Spinal cord (tissue), 10 donors: ENCODE data around the gene NCK2. TPM values are rescaled to one million over a fixed set of nuclear protein-coding genes. Genes with fewer than 3 reads are reported as not detected.
A peak's percentile ranks its signal among the peaks of the same experiment; 100 is the strongest.

Source experiments
- DNase-seq, 6 donors: peaks; one replicate each; pipeline versions ENCODE4 v3.0.0 to v3.0.0-alpha.2; 2013 to 2015; ENCODE audit warnings: low spot score in 6 of 6, low read depth in 4 of 6
- H3K27ac ChIP-seq: one replicate; pipeline ENCODE4 v1.5.1; 2013; ENCODE audit warnings: low read depth, low read length, control low read depth
- H3K27me3 ChIP-seq: one replicate; pipeline ENCODE4 v1.6.1; 2013; ENCODE audit warnings: low read length; ENCODE audit not compliant: control insufficient read depth, insufficient read depth
- H3K36me3 ChIP-seq: one replicate; pipeline ENCODE4 v1.6.1; 2013; ENCODE audit warnings: low read length; ENCODE audit not compliant: control insufficient read depth, insufficient read depth
- H3K4me1 ChIP-seq: one replicate; pipeline ENCODE4 v1.6.1; 2013; ENCODE audit warnings: low read length; ENCODE audit not compliant: control insufficient read depth, insufficient read depth
- H3K4me3 ChIP-seq: one replicate; pipeline ENCODE4 v1.5.1; 2013; ENCODE audit warnings: low read depth, low read length, control low read depth
- H3K9me3 ChIP-seq: one replicate; pipeline ENCODE4 v1.6.1; 2013; ENCODE audit warnings: low read length; ENCODE audit not compliant: control insufficient read depth, insufficient read depth
- WGBS: methylation state at CpG from one replicate; pipeline ENCODE4 v1.1.5; 2013; ENCODE audit warnings: missing lambda C conversion rate; ENCODE audit not compliant: insufficient coverage; 5-methylcytosine and 5-hydroxymethylcytosine counted together
- polyA plus RNA-seq, 2 donors: library from polyadenylated mRNA; unstranded; fragments of 120-200 nt; gene quantifications; one replicate each; pipeline ENCODE4 v1.2.1, GENCODE V29; 2013; ENCODE audit not compliant: insufficient read length in 2 of 2
- total RNA-seq, 2 donors: library from RNA; depleted of rRNA in 1 of 2; stranded (reverse); fragments of 120-200 nt in 1 of 2; fragments of >200 nt in 1 of 2; gene quantifications; one replicate each; pipeline versions ENCODE4 v1.2.3 to v1.2.4, GENCODE V29; 2013 to 2014
- donor health status: healthy.

The NCK2 gene
- total and polyA plus RNA-seq, 4 donors = 22.7 to 62.5 (median 51.0) TPM

- 96% methylated on average over 14 of the region's 17 CpGs for WGBS
- no peak overlapping the region for H3K27ac ChIP-seq
These were observed 40.6 kb downstream of the NCK2 start for GRCh38 chr2:105785095-105785847.

DNA sequence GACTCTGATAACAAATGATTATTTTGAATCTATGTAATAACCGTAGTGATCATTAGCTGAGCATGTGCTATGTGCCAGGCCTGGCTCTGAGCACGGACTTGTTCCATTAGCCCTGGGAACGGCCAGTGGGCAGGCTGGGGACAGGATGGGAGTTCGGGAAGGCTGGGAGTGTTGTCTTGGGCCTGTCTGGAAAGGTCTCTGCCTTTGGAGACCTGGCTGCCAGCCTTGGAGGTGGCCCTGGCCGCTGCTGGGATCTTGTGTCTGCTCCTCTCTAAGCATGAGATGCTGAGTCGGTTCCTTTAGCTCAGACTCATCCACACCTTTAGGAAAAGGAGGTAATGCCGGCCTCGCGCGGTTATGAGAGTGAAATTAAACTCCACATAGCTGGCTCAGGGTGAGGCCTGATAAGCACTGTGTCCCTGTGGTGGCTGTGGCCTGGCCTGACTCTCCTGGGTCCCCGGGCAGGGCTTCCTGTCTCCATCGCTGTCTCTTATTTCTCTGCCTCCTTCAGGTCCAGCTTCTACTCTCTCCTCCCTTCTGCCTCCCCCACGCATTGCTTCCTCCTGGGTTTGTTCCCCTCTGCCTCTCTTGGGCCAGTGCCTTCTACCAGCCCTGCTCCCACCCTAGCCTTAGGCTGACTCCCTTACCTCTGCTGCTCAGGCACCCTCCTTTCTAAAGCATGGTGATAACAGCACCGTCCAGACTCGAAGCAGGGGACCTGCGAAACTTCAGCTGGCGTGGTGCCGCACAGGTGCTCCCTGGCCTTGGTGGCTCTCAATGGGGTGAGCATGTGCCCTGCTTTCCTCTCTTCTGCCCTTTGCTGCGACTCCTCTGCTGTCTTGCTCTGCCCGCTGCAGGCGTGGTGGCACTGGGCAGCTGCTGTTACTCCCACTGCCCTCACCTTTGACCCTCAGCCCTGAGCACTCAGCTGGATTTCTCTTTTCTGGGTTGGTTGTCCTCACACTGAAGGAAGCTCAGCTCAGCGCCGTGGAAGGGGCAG lies 41.8 kb downstream of the NCK2 start:
- H3K9me3 ChIP-seq = no peaks in the 10 kb centered on the region
- H3K4me1 ChIP-seq = peaks cover 38% of the 10 kb centered on the region
- WGBS = 93% methylated on average over 21 of the region's 23 CpGs
- no peak overlapping the region for H3K4me3 ChIP-seq
- DNase-seq = no peak
- peaks cover 16% of the 10 kb centered on the region for H3K36me3 ChIP-seq
- H3K27me3 ChIP-seq = no peaks in the 10 kb centered on the region
- no peak overlapping the region for H3K27ac ChIP-seq

More at GRCh38 chr2:105785095-105785847, 40.6 kb downstream of the NCK2 start:
- peaks cover 33% of the 10 kb centered on the region for H3K4me1 ChIP-seq
- no peak overlapping the region for H3K4me3 ChIP-seq
- H3K27me3 ChIP-seq = no peaks in the 10 kb centered on the region
- no peak for DNase-seq
- peaks cover 13% of the 10 kb centered on the region for H3K36me3 ChIP-seq
- H3K9me3 ChIP-seq = no peaks in the 10 kb centered on the region

GRCh38 chr2:105787376-105788318 lies 42.9 kb downstream of the NCK2 start:
- Histone ChIP-seq H3K36me3 (peaks cover 16% of the 10 kb centered on the region), H3K9me3 (no peaks in the 10 kb centered on the region), H3K27me3 (no peaks in the 10 kb centered on the region), H3K4me3 (no peak overlapping the region), H3K27ac (no peak overlapping the region), H3K4me1 (peaks cover 37% of the 10 kb centered on the region)
- 94% methylated on average over 9 of the region's 11 CpGs for WGBS
- DNase-seq = no peak

GRCh38 chr2:105788670-105789290 lies 44.1 kb downstream of the NCK2 start:
- Histone ChIP-seq H3K27me3 (no peaks in the 10 kb centered on the region), H3K27ac (no peak overlapping the region), H3K9me3 (no peaks in the 10 kb centered on the region), H3K4me1 (peaks cover 34% of the 10 kb centered on the region), H3K4me3 (no peak overlapping the region), H3K36me3 (peaks cover 15% of the 10 kb centered on the region)
- WGBS = 90% methylated on average over 3 of the region's 12 CpGs
- DNase-seq = no peak

DNA sequence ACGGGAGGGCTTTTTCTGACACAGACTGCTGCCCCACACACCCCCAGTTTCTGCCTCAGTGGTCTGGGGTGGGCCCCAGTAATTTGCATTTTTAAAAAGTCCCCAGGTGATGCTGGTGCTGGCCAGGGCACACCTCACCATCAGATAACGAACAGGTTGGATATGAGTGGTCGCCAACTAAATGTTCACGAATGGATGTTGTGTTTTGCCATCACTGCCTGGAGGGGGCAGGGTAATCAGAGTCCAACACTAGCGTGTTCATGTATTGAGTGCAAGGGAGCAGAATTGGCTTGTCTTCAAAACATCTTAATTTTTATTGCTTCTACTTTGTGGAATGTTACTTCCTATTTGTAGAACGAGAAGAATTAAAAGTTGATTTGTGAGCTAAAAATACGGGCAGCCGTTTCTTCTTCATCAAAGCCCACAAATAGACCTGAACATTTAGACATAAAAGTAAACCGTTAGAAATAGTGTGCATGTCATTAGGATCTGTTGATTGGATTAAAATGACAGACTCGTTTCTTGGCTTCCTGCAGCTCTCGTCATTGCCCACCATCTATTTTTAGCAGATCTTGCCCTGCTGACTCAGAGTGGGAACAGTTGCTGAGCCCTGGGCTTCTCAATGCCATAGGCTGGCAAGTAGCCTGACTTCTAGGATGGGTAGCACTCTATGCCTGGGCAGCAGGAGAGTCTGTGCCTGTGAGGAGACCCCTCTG lies 45.2 kb downstream of the NCK2 start:
- H3K4me3 ChIP-seq = no peak overlapping the region
- peak in 2 of 6 donors; percentile 47 to 57 for DNase-seq
- peaks cover 30% of the 10 kb centered on the region for H3K4me1 ChIP-seq
- 57% methylated on average over 5 of the region's 11 CpGs for WGBS
- peak overlapping the region; percentile 25 for H3K27ac ChIP-seq
- H3K9me3 ChIP-seq = no peaks in the 10 kb centered on the region
- H3K27me3 ChIP-seq = no peaks in the 10 kb centered on the region
- peaks cover 12% of the 10 kb centered on the region for H3K36me3 ChIP-seq

DNA sequence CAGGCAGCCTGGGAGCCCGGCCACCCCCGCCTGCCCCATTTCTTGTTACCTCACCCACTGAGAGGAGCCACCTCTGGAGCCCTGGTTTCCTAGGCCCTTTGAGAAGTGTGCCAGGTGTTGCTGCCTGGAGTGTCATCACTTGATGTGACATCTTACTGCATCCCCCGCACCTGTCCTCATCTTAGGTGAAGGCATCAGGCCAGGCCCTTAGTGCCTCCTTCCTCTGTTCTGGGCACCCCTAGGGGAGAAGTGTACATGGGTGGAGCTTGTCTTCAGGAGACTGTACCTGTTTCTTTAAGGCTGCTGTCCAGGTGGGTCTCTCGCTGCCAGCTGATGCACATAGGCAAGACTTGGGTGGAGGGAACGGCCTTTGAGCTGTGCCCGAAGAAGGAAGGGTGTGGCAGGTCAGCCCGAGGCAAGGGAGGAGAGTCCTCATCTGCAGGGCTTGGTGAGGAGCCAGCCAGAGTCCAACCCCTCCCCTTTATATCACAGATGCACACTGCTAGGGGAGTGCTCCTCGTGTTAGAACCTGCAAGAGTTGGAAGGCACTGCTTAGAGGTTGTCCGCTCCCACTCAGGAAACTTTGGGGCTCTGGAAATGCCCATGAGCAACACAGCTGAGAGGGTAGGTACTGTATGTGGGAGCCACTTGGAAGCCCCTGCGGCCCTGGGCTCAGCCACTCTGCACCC lies 45.9 kb downstream of the NCK2 start:
- H3K4me3 ChIP-seq = no peak overlapping the region
- H3K27me3 ChIP-seq = no peaks in the 10 kb centered on the region
- H3K9me3 ChIP-seq = no peaks in the 10 kb centered on the region
- DNase-seq = no peak
- H3K36me3 ChIP-seq = peaks cover 12% of the 10 kb centered on the region
- H3K4me1 ChIP-seq = peaks cover 31% of the 10 kb centered on the region
- WGBS = 86% methylated on average over 7 of the region's 10 CpGs
- H3K27ac ChIP-seq = peak overlapping the region; percentile 25

DNA sequence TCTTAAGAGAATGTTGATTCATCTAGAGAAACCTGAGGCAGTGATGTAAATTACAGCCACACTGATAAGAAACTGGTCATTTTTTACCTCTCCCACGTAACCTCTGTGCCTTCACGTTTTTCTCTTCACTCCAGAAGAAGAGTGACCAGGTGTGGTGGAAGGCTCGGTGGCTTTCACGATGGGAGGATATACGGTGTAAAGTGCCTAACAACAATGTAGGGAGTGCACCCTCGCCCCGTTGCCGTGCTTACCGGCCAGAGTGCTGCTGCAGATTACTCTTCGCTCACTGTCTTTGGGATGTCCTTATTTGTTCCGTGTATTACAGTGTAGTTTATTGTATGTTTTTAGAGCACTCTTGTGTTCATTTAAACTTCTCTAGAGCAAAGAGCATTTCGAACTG lies 46.5 kb downstream of the NCK2 start:
- DNase-seq = no peak
- no peak overlapping the region for H3K4me3 ChIP-seq
- no peaks in the 10 kb centered on the region for H3K27me3 ChIP-seq
- H3K36me3 ChIP-seq = peaks cover 11% of the 10 kb centered on the region
- no peaks in the 10 kb centered on the region for H3K9me3 ChIP-seq
- WGBS = no CpG with 5 or more reads among the region's 12 CpGs
- no peak overlapping the region for H3K27ac ChIP-seq
- H3K4me1 ChIP-seq = peaks cover 33% of the 10 kb centered on the region

DNA sequence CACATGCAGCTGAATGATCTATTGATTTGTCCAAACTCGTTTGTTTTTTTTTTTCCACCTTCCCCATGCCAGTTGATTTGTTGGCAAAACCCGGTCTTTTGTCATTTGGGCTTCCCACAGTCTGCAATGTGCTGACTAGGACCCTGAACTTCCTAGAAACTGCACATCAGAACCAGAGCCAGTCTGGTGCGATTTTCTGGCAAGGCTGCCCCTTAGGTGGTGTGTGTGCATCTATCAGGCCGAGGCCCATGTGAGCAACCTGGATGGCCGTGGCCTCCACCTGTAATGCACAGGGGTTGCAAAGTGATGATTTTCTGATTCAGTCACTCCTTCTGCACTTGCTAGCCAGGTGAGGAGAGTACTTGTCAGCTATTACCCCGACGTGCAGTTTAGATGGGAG lies 47.8 kb downstream of the NCK2 start:
- Histone ChIP-seq H3K27ac (no peak overlapping the region), H3K9me3 (no peaks in the 10 kb centered on the region), H3K4me3 (no peak overlapping the region), H3K27me3 (no peaks in the 10 kb centered on the region), H3K36me3 (peaks cover 2% of the 10 kb centered on the region), H3K4me1 (peaks cover 30% of the 10 kb centered on the region)
- WGBS = 86% methylated on average over 6 of the region's 7 CpGs
- no peak for DNase-seq
